H9 (cell line): ENCODE data around the gene NEURL4. TPM values are rescaled to one million over a fixed set of nuclear protein-coding genes. Genes with fewer than 3 reads are reported as not detected.

ENCODE experiments used
- DNase-seq: peaks from one replicate; pipeline ENCODE4 v3.0.0-alpha.2; 2017
- H2AFZ ChIP-seq: one replicate; pipeline ENCODE4 v1.6.1; 2013; ENCODE audit warnings: mild to moderate bottlenecking, low read length, control low read depth, moderate library complexity
- H2AK5ac ChIP-seq: 2 replicates; pipeline ENCODE4 v1.6.1; 2013; ENCODE audit warnings: low read length, control low read depth, mixed read lengths; ENCODE audit not compliant: insufficient read length
- H2BK120ac ChIP-seq: one replicate; pipeline ENCODE4 v1.6.1; 2013; ENCODE audit warnings: low read depth, mild to moderate bottlenecking, low read length, control low read depth, inconsistent platforms; ENCODE audit not compliant: poor library complexity, severe bottlenecking
- H2BK12ac ChIP-seq: 2 replicates; pipeline ENCODE4 v1.6.1; 2013; ENCODE audit warnings: low read length, control low read depth, mixed read lengths, low read depth; ENCODE audit not compliant: insufficient read length
- H2BK15ac ChIP-seq: 2 replicates; pipeline ENCODE4 v1.6.1; 2013; ENCODE audit warnings: low read depth, low read length, control low read depth
- H2BK20ac ChIP-seq: one replicate; pipeline ENCODE4 v1.6.1; 2013; ENCODE audit warnings: low read depth, mild to moderate bottlenecking, low read length, control low read depth, inconsistent platforms; ENCODE audit not compliant: poor library complexity, severe bottlenecking
- H2BK5ac ChIP-seq: 2 replicates; pipeline ENCODE4 v1.6.1; 2013; ENCODE audit warnings: low read length, control low read depth, mixed read lengths; ENCODE audit not compliant: insufficient read length
- H3K14ac ChIP-seq: 2 replicates; pipeline ENCODE4 v1.6.1; 2013; ENCODE audit warnings: low read length, control low read depth; ENCODE audit not compliant: insufficient read depth
- H3K18ac ChIP-seq: 2 replicates; pipeline ENCODE4 v1.6.1; 2013; ENCODE audit warnings: low read depth, mild to moderate bottlenecking, mixed read lengths, low read length, control low read depth; ENCODE audit not compliant: insufficient read length
- H3K23ac ChIP-seq: 2 replicates; pipeline ENCODE4 v1.6.1; 2013; ENCODE audit warnings: low read length, control low read depth, mixed read lengths, low read depth; ENCODE audit not compliant: insufficient read length
- H3K23me2 ChIP-seq: 2 replicates; pipeline ENCODE4 v1.6.1; 2013; ENCODE audit warnings: low read depth, mild to moderate bottlenecking, mixed read lengths, low read length, control low read depth; ENCODE audit not compliant: insufficient read length, poor library complexity, severe bottlenecking
- H3K27ac ChIP-seq: 2 replicates; pipeline ENCODE4 v1.5.1; 2013; ENCODE audit warnings: low read length, control low read depth, mixed read lengths, low read depth; ENCODE audit not compliant: insufficient read length
- H3K27me3 ChIP-seq: 2 replicates; pipeline ENCODE4 v1.6.1; 2013; ENCODE audit warnings: low read length, control low read depth, inconsistent platforms; ENCODE audit not compliant: insufficient read depth
- H3K4ac ChIP-seq: 2 replicates; pipeline ENCODE4 v1.6.1; 2013; ENCODE audit warnings: low read depth, mild to moderate bottlenecking, control low read depth, inconsistent platforms, low read length, moderate library complexity
- H3K4me1 ChIP-seq: 2 replicates; pipeline ENCODE4 v1.6.1; 2013; ENCODE audit warnings: low read length, control low read depth, inconsistent platforms; ENCODE audit not compliant: insufficient read depth
- H3K4me2 ChIP-seq: 2 replicates; pipeline ENCODE4 v1.6.1; 2013; ENCODE audit warnings: low read length, control low read depth, mixed read lengths; ENCODE audit not compliant: insufficient read length, insufficient read depth
- H3K56ac ChIP-seq: 2 replicates; pipeline ENCODE4 v1.6.1; 2013; ENCODE audit warnings: low read depth, mild to moderate bottlenecking, mixed read lengths, low read length, control low read depth; ENCODE audit not compliant: insufficient read length
- H3K79me1 ChIP-seq: 2 replicates; pipeline ENCODE4 v1.6.1; 2013; ENCODE audit warnings: low read depth, mild to moderate bottlenecking, moderate library complexity, low read length, control low read depth, inconsistent platforms; ENCODE audit not compliant: insufficient read depth, poor library complexity, severe bottlenecking
- H3K79me2 ChIP-seq: 2 replicates; pipeline ENCODE4 v1.6.1; 2013; ENCODE audit warnings: low read length, control low read depth, inconsistent platforms; ENCODE audit not compliant: insufficient read depth
- H3K9ac ChIP-seq: 2 replicates; pipeline ENCODE4 v1.6.1; 2013; ENCODE audit warnings: low read length, control low read depth, mixed read lengths; ENCODE audit not compliant: insufficient read length; ENCODE audit errors: extremely low read depth
- H3K9me3 ChIP-seq: one replicate; pipeline ENCODE4 v1.6.1; 2013; ENCODE audit warnings: low read depth, low read length, inconsistent platforms; ENCODE audit not compliant: control insufficient read depth
- H3T11ph ChIP-seq: one replicate; pipeline ENCODE4 v1.6.1; 2013; ENCODE audit warnings: mild to moderate bottlenecking, low read length, control low read depth, inconsistent platforms
- H4K20me1 ChIP-seq: one replicate; pipeline ENCODE4 v1.6.1; 2013; ENCODE audit not compliant: control insufficient read depth, insufficient read length, insufficient read depth
- H4K5ac ChIP-seq: 2 replicates; pipeline ENCODE4 v1.6.1; 2013; ENCODE audit warnings: low read depth, mild to moderate bottlenecking, mixed read lengths, low read length, control low read depth; ENCODE audit not compliant: insufficient read length
- H4K8ac ChIP-seq: replicated peaks from 2 replicates; pipeline ENCODE4 v1.6.1; 2013; ENCODE audit warnings: low read length, control low read depth, mixed read lengths, low read depth; ENCODE audit not compliant: insufficient read length
- H4K91ac ChIP-seq: 2 replicates; pipeline ENCODE4 v1.6.1; 2013; ENCODE audit warnings: low read depth, mild to moderate bottlenecking, moderate library complexity, mixed read lengths, low read length, control low read depth; ENCODE audit not compliant: insufficient read length
- H3K27ac Mint-ChIP-seq, 3 experiments: 2 replicates in 2 of 3; 3 replicates in 1 of 3; pipeline ENCODE4 v1.8.0; 2020 to 2021; ENCODE audit warnings: mixed read lengths in 3 of 3, mild to moderate bottlenecking in 1 of 3, moderate library complexity in 1 of 3
- H3K27me3 Mint-ChIP-seq: 2 replicates; pipeline ENCODE4 v1.8.0; 2021; ENCODE audit warnings: low read depth, mild to moderate bottlenecking, moderate library complexity, mixed read lengths
- H3K36me3 Mint-ChIP-seq, 3 experiments: 2 replicates in 2 of 3; 3 replicates in 1 of 3; pipeline ENCODE4 v1.8.0; 2020 to 2021; ENCODE audit warnings: low read depth in 3 of 3, mixed read lengths in 3 of 3; ENCODE audit not compliant: insufficient read depth in 1 of 3
- H3K4me1 Mint-ChIP-seq, 2 experiments: 2 replicates each; pipeline ENCODE4 v1.8.0; 2020; ENCODE audit warnings: mixed read lengths in 2 of 2
- H3K4me3 Mint-ChIP-seq, 2 experiments: 2 replicates in 1 of 2; 3 replicates in 1 of 2; pipeline ENCODE4 v1.8.0; 2020 to 2021; ENCODE audit warnings: mild to moderate bottlenecking in 2 of 2, mixed read lengths in 2 of 2, moderate library complexity in 1 of 2
- H3K9me3 Mint-ChIP-seq, 2 experiments: 2 replicates in 1 of 2; 3 replicates in 1 of 2; pipeline ENCODE4 v1.8.0; 2020; ENCODE audit warnings: mild to moderate bottlenecking in 2 of 2, mixed read lengths in 2 of 2, moderate library complexity in 1 of 2
- WGBS: extraction: QIAGEN DNeasy Blood & Tissue Kit; methylation state at CpG from one replicate; pipeline ENCODE4 v1.1.7; 2013; ENCODE audit warnings: missing lambda C conversion rate, low lambda C conversion rate, mixed read lengths; ENCODE audit not compliant: insufficient read length; ENCODE audit errors: extremely low coverage; 5-methylcytosine and 5-hydroxymethylcytosine counted together
- total RNA-seq: library from RNA; stranded (reverse); gene quantifications from 2 replicates; pipeline ENCODE4 v1.2.1, GENCODE V29; 2021
- TF ChIP-seq, protein P1 (sequence below): fragments of 200-600 bp; sonication (generic); conservative IDR thresholded peaks from 3 replicates; pipeline ENCODE4 v1.8.0; 2021; ENCODE audit warnings: antibody characterized with exemption, mild to moderate bottlenecking

The NEURL4 gene
- total RNA-seq, 1 experiment from 2014 or later = 54.8 TPM

GRCh38 chr17:7290685-7291084 is 38.5 kb downstream of the NEURL4 start:
- peaks cover 2% of the 10 kb centered on the region; the same call in 1 of the 2 replicates for H3K4me1 ChIP-seq
- H3K27ac ChIP-seq = no peak overlapping the region
- TF ChIP-seq, protein P1, sequence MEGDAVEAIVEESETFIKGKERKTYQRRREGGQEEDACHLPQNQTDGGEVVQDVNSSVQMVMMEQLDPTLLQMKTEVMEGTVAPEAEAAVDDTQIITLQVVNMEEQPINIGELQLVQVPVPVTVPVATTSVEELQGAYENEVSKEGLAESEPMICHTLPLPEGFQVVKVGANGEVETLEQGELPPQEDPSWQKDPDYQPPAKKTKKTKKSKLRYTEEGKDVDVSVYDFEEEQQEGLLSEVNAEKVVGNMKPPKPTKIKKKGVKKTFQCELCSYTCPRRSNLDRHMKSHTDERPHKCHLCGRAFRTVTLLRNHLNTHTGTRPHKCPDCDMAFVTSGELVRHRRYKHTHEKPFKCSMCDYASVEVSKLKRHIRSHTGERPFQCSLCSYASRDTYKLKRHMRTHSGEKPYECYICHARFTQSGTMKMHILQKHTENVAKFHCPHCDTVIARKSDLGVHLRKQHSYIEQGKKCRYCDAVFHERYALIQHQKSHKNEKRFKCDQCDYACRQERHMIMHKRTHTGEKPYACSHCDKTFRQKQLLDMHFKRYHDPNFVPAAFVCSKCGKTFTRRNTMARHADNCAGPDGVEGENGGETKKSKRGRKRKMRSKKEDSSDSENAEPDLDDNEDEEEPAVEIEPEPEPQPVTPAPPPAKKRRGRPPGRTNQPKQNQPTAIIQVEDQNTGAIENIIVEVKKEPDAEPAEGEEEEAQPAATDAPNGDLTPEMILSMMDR = no peak
- H3K14ac ChIP-seq = no peak overlapping the region
- DNase-seq = no peak
- H3T11ph ChIP-seq = no peak overlapping the region
- H4K20me1 ChIP-seq = no peaks in the 10 kb centered on the region
- no peaks in the 10 kb centered on the region for H3K79me2 ChIP-seq
- no peak overlapping the region for H2BK5ac ChIP-seq
- no peak overlapping the region for H2BK20ac ChIP-seq
- H3K23ac ChIP-seq = no peak overlapping the region
- H4K5ac ChIP-seq = no peak overlapping the region
- no peak overlapping the region for H2BK12ac ChIP-seq
- H3K9ac ChIP-seq = no peak overlapping the region
- no CpG with 5 or more reads among the region's 11 CpGs for WGBS
- peaks cover 4% of the 10 kb centered on the region for H3K23me2 ChIP-seq
- Mint-ChIP-seq H3K4me1 (peaks cover 11 to 23% of the 10 kb centered on the region in 2 experiments), H3K27ac (no peak overlapping the region), H3K9me3 (peaks cover 0 to 3% of the 10 kb centered on the region in 2 experiments; a peak in 2 of 5 replicates), H3K27me3 (peaks cover 38% of the 10 kb centered on the region), H3K36me3 (peaks cover 3 to 17% (median 11%) of the 10 kb centered on the region in 3 experiments; a peak in 5 of 7 replicates), H3K4me3 (no peak overlapping the region)
- no peaks in the 10 kb centered on the region for H3K9me3 ChIP-seq
- no peak overlapping the region for H2AFZ ChIP-seq
- no peak overlapping the region for H4K8ac ChIP-seq
- H3K4me2 ChIP-seq = no peak overlapping the region
- no peak overlapping the region for H2AK5ac ChIP-seq
- no peak overlapping the region for H4K91ac ChIP-seq
- H3K27me3 ChIP-seq = peaks cover 2% of the 10 kb centered on the region
- no peak overlapping the region for H3K4ac ChIP-seq
- H2BK120ac ChIP-seq = no peak overlapping the region
- H2BK15ac ChIP-seq = no peak overlapping the region
- no peak overlapping the region for H3K56ac ChIP-seq
- H3K79me1 ChIP-seq = no peaks in the 10 kb centered on the region
- no peak overlapping the region for H3K18ac ChIP-seq
